Fibroblast of lung (primary cell): Measurements from ENCODE around the gene TRNP1. TPM values are rescaled to one million over a fixed set of nuclear protein-coding genes. Genes with fewer than 3 reads are reported as not detected.

Experiments used
- DNase-seq, 2 donors: peaks; one replicate each; pipeline versions ENCODE4 v3.0.0 to v3.0.0-alpha.2; 2010; ENCODE audit warnings: low read depth in 2 of 2
- H2AFZ ChIP-seq: 2 replicates; pipeline ENCODE4 v1.5.1; 2012; ENCODE audit warnings: low read length, control low read depth, inconsistent platforms
- H3K27ac ChIP-seq: 2 replicates; pipeline ENCODE4 v1.5.1; 2011; ENCODE audit warnings: low read length, control low read depth; ENCODE audit not compliant: insufficient read depth
- H3K27me3 ChIP-seq: 2 replicates; pipeline ENCODE4 v1.5.1; 2011; ENCODE audit warnings: mild to moderate bottlenecking, low read length; ENCODE audit not compliant: control insufficient read depth, insufficient read depth
- H3K36me3 ChIP-seq: 2 replicates; pipeline ENCODE4 v1.5.1; 2011; ENCODE audit warnings: low read length; ENCODE audit not compliant: control insufficient read depth, insufficient read depth
- H3K4me1 ChIP-seq: 2 replicates; pipeline ENCODE4 v1.5.1; 2011; ENCODE audit warnings: low read length; ENCODE audit not compliant: control insufficient read depth, insufficient read depth; ENCODE audit errors: extremely low read depth
- H3K4me2 ChIP-seq: 2 replicates; pipeline ENCODE4 v1.5.1; 2011; ENCODE audit warnings: low read length, control low read depth; ENCODE audit not compliant: insufficient read depth; ENCODE audit errors: extremely low read depth
- H3K4me3 ChIP-seq, 4 experiments: fragments of 200-600 bp in 1 of 4; sonication (generic) in 1 of 4; replicated peaks in 1 of 4; 2 replicates each; pipeline ENCODE4 v1.5.1; 2011 to 2016; ENCODE audit warnings: low read length in 4 of 4, low read depth in 3 of 4, mild to moderate bottlenecking in 3 of 4, control low read depth in 2 of 4, inconsistent platforms in 1 of 4, mixed read lengths in 1 of 4; ENCODE audit not compliant: insufficient read depth in 1 of 4; ENCODE audit errors: control extremely low read depth in 1 of 4
- H3K79me2 ChIP-seq: 2 replicates; pipeline ENCODE4 v1.5.1; 2012; ENCODE audit warnings: mild to moderate bottlenecking, low read length, inconsistent platforms; ENCODE audit not compliant: control insufficient read depth, insufficient read depth
- H3K9ac ChIP-seq: 2 replicates; pipeline ENCODE4 v1.5.1; 2011; ENCODE audit warnings: mild to moderate bottlenecking, low read length, control low read depth; ENCODE audit not compliant: insufficient read depth
- H3K9me3 ChIP-seq: 2 replicates; pipeline ENCODE4 v1.5.1; 2012; ENCODE audit warnings: low read depth, low read length; ENCODE audit not compliant: control insufficient read depth, insufficient read depth
- H4K20me1 ChIP-seq: 2 replicates; pipeline ENCODE4 v1.5.1; 2011; ENCODE audit warnings: low read length; ENCODE audit not compliant: control insufficient read depth, insufficient read depth; ENCODE audit errors: extremely low read depth
- EZH2 ChIP-seq: IDR thresholded peaks from 2 replicates; pipeline ENCODE4 v1.5.1; 2012; ENCODE audit warnings: low read length, control low read depth, mild to moderate bottlenecking; ENCODE audit errors: missing control alignments
- polyA plus RNA-seq, 2 donors: library from polyadenylated mRNA; depleted of rRNA in 1 of 2; stranded (reverse) in 1 of 2; unstranded in 1 of 2; fragments of >200 nt; gene quantifications; 2 replicates each; pipeline ENCODE4 v1.2.1, GENCODE V29; 2011 to 2012; ENCODE audit warnings: missing spikeins in 1 of 2
- total RNA-seq: library from RNA; depleted of rRNA; stranded (reverse); fragments of >200 nt; gene quantifications from 2 replicates; pipeline ENCODE4 v1.2.1, GENCODE V29; 2014
- TF ChIP-seq, protein P1 (sequence below), 2 donors: IDR thresholded peaks in 1 of 2; conservative IDR thresholded peaks in 1 of 2; 1 replicate in 1 of 2; 2 replicates in 1 of 2; pipeline ENCODE4 v1.5.1; 2011 to 2012; ENCODE audit warnings: low read length in 2 of 2, control low read depth in 1 of 2, inconsistent platforms in 1 of 2, low read depth in 1 of 2, mild to moderate bottlenecking in 1 of 2

The TRNP1 gene
- total and polyA plus RNA-seq, 2 donors (not counting 1 experiment from before 2014, with no cell fraction given) = 16.2 to 32.6 TPM

- no peak overlapping the region for H3K9ac ChIP-seq
- no peak overlapping the region for H2AFZ ChIP-seq
- no peaks in the 10 kb centered on the region for H3K9me3 ChIP-seq
- H4K20me1 ChIP-seq = no peaks in the 10 kb centered on the region
- H3K4me1 ChIP-seq = no peaks in the 10 kb centered on the region
- H3K79me2 ChIP-seq = no peaks in the 10 kb centered on the region
- TF ChIP-seq, protein P1, sequence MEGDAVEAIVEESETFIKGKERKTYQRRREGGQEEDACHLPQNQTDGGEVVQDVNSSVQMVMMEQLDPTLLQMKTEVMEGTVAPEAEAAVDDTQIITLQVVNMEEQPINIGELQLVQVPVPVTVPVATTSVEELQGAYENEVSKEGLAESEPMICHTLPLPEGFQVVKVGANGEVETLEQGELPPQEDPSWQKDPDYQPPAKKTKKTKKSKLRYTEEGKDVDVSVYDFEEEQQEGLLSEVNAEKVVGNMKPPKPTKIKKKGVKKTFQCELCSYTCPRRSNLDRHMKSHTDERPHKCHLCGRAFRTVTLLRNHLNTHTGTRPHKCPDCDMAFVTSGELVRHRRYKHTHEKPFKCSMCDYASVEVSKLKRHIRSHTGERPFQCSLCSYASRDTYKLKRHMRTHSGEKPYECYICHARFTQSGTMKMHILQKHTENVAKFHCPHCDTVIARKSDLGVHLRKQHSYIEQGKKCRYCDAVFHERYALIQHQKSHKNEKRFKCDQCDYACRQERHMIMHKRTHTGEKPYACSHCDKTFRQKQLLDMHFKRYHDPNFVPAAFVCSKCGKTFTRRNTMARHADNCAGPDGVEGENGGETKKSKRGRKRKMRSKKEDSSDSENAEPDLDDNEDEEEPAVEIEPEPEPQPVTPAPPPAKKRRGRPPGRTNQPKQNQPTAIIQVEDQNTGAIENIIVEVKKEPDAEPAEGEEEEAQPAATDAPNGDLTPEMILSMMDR (conservative IDR thresholded peaks at IDR 0.05 in 1 of 2, IDR thresholded peaks at IDR 0.05 in 1 of 2; ENCODE audit: low read depth in 1 of 2, low read length in 2 of 2) = no peak
- TF ChIP-seq EZH2 = no peak
- no peaks in the 10 kb centered on the region for H3K36me3 ChIP-seq
- H3K27ac ChIP-seq = no peak overlapping the region
- no peak for DNase-seq
- H3K4me2 ChIP-seq = no peak overlapping the region
- H3K27me3 ChIP-seq = no peaks in the 10 kb centered on the region
- no peak overlapping the region for H3K4me3 ChIP-seq
These were observed 41.5 kb upstream of the TRNP1 start for GRCh38 chr1:26951821-26952497.

DNA sequence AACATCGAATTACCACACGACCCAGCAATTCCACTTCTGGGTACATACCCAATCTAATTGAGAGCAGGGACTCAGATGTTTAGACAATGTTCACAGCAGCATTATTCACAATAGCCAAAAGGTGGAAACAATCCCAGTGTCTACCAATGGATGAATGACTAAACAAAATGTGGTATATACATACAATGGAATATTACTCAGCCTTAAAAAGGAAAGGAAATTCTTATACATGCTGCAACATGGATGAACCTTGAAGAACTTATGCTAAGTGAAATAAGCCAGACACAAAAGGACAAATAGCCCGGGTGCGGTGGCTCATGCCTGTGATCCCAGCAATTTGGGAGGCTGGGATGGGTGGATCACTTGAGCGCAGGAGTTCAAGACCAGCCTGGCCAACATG, 40.1 kb upstream of the TRNP1 start:
- H3K4me3 ChIP-seq = no peak overlapping the region
- no peak overlapping the region for H3K27ac ChIP-seq
- H3K79me2 ChIP-seq = no peaks in the 10 kb centered on the region
- H4K20me1 ChIP-seq = no peaks in the 10 kb centered on the region
- no peak for DNase-seq
- H2AFZ ChIP-seq = no peak overlapping the region
- no peak overlapping the region for H3K4me2 ChIP-seq
- H3K4me1 ChIP-seq = no peaks in the 10 kb centered on the region
- H3K9me3 ChIP-seq = no peaks in the 10 kb centered on the region
- no peak overlapping the region for H3K9ac ChIP-seq
- H3K27me3 ChIP-seq = no peaks in the 10 kb centered on the region
- TF ChIP-seq, protein P1 (conservative IDR thresholded peaks at IDR 0.05 in 1 of 2, IDR thresholded peaks at IDR 0.05 in 1 of 2; ENCODE audit: low read depth in 1 of 2, low read length in 2 of 2) = no peak
- no peak for TF ChIP-seq EZH2
- H3K36me3 ChIP-seq = no peaks in the 10 kb centered on the region

GRCh38 chr1:26956321-26956720, 37.2 kb upstream of the TRNP1 start:
- no peak for DNase-seq
- TF ChIP-seq EZH2 = no peak
- TF ChIP-seq, protein P1 (conservative IDR thresholded peaks at IDR 0.05 in 1 of 2, IDR thresholded peaks at IDR 0.05 in 1 of 2; ENCODE audit: low read depth in 1 of 2, low read length in 2 of 2) = no peak
- H3K4me1 ChIP-seq = no peaks in the 10 kb centered on the region
- H3K9me3 ChIP-seq = no peaks in the 10 kb centered on the region
- H2AFZ ChIP-seq = no peak overlapping the region
- no peaks in the 10 kb centered on the region for H3K36me3 ChIP-seq
- no peaks in the 10 kb centered on the region for H4K20me1 ChIP-seq
- H3K9ac ChIP-seq = no peak overlapping the region
- H3K27ac ChIP-seq = no peak overlapping the region
- peaks cover 23% of the 10 kb centered on the region for H3K27me3 ChIP-seq
- no peaks in the 10 kb centered on the region for H3K79me2 ChIP-seq
- H3K4me2 ChIP-seq = no peak overlapping the region
- H3K4me3 ChIP-seq = no peak overlapping the region
